ENCODE measurements around the gene CCR7. TPM values are rescaled to one million over a fixed set of nuclear protein-coding genes. Genes with fewer than 3 reads are reported as not detected.

CCR7 gene
- total and polyA plus RNA-seq, 2 of the 13 experiments (the other 11 are each of a cell fraction or from before 2014, with no cell fraction given) = 0.04 to 0.53 TPM

GRCh38 chr17:40596261-40596919, 31.1 kb upstream of the CCR7 start (continued):
- TF ChIP-seq ZNF407 (CRISPR knock-in tag; IDR thresholded peaks at IDR 0.05; ENCODE audit: not compliant biosample characterization) = no peak

- in situ Hi-C loops (cut with HindIII; ENCODE audit: extremely low pct_ligation_motif_present, low pct_unique_long_range_greater_than_20kb) (no loop called here), intact Hi-C loops (cut with micrococcal nuclease; ENCODE audit: unreplicated experiment) (no loop called here)
- ChIA-PET CTCF (ENCODE audit: low intra/inter-chr PET ratio, low total read pairs) (no interaction called here), POLR2A (no interaction called here)
- Histone ChIP-seq H3K27me3 (ENCODE audit: control insufficient read depth in 1 of 2, insufficient read depth in 2 of 2, low read length in 2 of 2) (peaks cover 0 to 4% of the 10 kb centered on the region in 2 experiments; a peak in 2 of 5 replicates), H3K36me3 (replicated peaks in 1 of 2; ENCODE audit: control insufficient read depth in 1 of 2, insufficient read depth in 2 of 2, low read length in 2 of 2) (no peaks in the 10 kb centered on the region), H3K9ac (ENCODE audit: insufficient read depth, low read depth, low read length) (no peak overlapping the region), H3K4me2 (ENCODE audit: low read depth, low read length) (no peak overlapping the region), H3K27ac (ENCODE audit: extremely low read length, insufficient read depth, low read length) (no peak overlapping the region), H3K79me2 (ENCODE audit: insufficient read depth, low read length) (no peaks in the 10 kb centered on the region), H4K20me1 (ENCODE audit: insufficient read depth, low read length) (no peaks in the 10 kb centered on the region), H3K4me1 (ENCODE audit: insufficient read depth, low read length) (peaks cover 3% of the 10 kb centered on the region; the same call in 1 of the 2 replicates), H3K9me3 (ENCODE audit: low read length) (no peaks in the 10 kb centered on the region), H2AFZ (ENCODE audit: low read length) (no peak overlapping the region), H3K4me3 (replicated peaks in 1 of 3; ENCODE audit: insufficient read depth in 1 of 3, low read depth in 2 of 3, low read length in 3 of 3) (no peak overlapping the region)
- no TSS peak for BruUV-seq (replicated peaks)
- DNase-seq (ENCODE audit: low spot score) (no peak), FAIRE-seq (no peak), ATAC-seq (no peak)
- WGBS (ENCODE audit: low lambda C conversion rate) = 37% methylated on average over 3 of the region's 3 CpGs
- TF ChIP-seq MEF2D (CRISPR knock-in tag; IDR thresholded peaks at IDR 0.05) = no peak
- TF ChIP-seq ZNF224 (CRISPR knock-in tag; IDR thresholded peaks at IDR 0.05) = no peak
- TF ChIP-seq ZNF496 (CRISPR knock-in tag; IDR thresholded peaks at IDR 0.05; ENCODE audit: insufficient replicate concordance) = no peak
- TF ChIP-seq TCF12 (IDR thresholded peaks at IDR 0.05) = no peak
- no peak for TF ChIP-seq TCF12 (CRISPR knock-in tag; IDR thresholded peaks at IDR 0.05)
- no peak for TF ChIP-seq AKAP8 (CRISPR knock-in tag; IDR thresholded peaks at IDR 0.05)
- no peak for TF ChIP-seq SKI (IDR thresholded peaks at IDR 0.05; ENCODE audit: partially characterized antibody)
- no peak for TF ChIP-seq SCMH1 (CRISPR knock-in tag; IDR thresholded peaks at IDR 0.05; ENCODE audit: borderline replicate concordance)
Observed at GRCh38 chr17:40590742-40591141, 25.5 kb upstream of the CCR7 start.
